Activated T-helper 9 cell treated with anti-CD3 and anti-CD28 coated beads, Interleukin-2, amount 50 U/mL, for 16 hours (primary cell): ENCODE measurements around the gene MT1B.
A peak's percentile ranks its signal among the peaks of the same experiment; 100 is the strongest.
"Not testable (repeated sequence)": the region's sequence is repeated elsewhere in the genome, so short reads cannot be mapped to it uniquely, and the experiment has no call there.

Experiments used
- DNase-seq: peaks from one replicate; pipeline ENCODE4 v3.0.0-alpha.2; 2020; ENCODE audit warnings: low read depth

MT1B gene

DNA sequence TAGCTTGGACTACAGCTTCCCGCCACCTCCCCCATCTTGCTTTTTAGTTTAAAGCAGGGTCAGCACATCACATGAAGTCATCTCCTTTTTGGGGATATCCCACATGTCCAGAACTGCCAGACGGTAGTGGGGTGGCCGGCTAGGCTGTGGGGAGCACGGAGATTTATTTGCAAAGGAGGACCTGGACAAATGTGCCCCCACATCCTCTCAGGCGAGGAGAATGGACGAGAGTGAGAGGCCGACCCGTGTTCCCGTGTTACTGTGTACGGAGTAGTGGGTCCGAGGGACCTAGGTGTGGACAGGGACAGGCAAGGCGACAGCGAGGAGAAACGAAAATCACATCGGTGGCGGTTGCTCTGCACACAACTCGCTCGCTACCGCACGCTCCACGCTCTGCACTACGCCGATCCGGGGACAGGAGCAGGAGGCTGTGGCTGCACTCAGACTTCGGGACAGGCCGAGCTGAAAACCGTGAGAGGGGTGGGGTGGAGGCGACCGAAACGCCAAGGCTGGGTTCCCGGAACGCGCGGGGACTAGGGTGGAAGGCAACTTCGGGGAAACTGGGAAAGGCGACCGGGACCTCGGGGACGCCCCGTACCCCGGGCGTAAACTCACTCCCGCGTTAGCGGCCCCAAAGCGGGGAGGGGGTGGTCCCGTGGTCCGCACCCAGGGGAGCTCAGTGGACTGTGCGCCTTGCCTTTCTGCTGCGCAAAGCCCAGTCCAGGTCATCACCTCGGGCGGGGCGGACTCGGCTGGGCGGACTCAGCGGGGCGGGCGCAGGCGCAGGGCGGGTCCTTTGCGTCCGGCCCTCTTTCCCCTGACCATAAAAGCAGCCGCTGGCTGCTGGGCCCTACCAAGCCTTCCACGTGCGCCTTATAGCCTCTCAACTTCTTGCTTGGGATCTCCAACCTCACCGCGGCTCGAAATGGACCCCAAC is 13.6 kb upstream of the MT1B start, which contains the start of gene MT1A:
MT1A (plus strand) TSS at position 853 of the 937 bp plus-strand sequence; CDS start at position 926, 73 bp downstream.
- no peak for DNase-seq

DNA sequence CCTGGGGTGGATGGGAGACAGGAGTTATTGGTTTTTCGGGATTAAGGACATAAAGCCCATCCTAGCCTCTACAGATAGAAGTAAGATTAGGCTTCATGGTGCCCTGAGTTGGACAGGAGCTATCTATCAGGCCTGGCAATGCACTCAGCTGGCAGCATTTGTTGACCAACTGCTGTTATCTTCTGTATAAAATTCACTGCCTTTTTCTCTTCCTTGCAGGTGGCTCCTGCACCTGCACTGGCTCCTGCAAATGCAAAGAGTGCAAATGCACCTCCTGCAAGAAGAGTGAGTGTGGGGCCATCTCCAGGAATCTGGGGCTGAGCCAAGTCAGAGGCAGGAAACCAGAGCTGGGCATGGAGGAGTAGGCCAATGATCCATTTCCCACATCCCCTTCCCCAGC is 12.6 kb upstream of the MT1B start:
- DNase-seq: no peak

DNA sequence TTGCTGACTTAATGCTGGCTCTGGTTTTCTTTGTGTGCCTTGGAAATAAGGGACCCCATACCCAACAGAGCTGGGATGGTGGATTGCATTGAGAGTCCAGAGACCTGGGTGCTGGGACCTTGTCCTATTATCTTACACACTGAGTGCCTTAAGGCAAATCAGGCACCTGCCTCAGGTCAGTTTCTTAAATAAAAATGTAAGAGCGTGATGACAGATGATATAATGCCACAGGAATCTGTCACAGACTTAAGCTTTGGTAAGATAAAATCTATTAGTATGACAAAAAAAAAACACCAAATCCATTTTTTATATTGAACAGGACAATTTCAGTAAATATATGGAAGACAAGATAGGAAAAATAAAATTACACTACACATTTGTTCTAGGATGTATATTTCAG is 11.6 kb upstream of the MT1B start:
- DNase-seq: no peak

DNA sequence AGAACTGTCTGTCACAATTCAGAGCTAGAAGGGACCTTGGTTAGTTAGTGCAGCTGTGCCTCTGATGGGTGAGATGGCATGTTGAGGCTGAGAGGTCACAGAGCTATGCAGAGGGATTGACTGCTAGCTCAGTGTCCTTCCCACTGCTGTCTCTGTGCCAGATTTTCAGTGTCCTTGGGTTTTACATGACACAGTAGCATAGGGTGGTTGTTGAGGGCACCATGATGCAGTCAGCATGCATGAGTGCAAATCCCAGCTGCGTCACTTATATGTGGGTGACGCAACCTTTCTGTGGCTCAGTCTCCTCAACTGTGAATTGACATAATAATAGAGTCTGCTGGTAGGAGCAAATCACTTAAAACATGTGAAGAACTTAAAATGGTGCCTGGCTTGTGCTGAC is 10.5 kb upstream of the MT1B start:
- no peak for DNase-seq

DNA sequence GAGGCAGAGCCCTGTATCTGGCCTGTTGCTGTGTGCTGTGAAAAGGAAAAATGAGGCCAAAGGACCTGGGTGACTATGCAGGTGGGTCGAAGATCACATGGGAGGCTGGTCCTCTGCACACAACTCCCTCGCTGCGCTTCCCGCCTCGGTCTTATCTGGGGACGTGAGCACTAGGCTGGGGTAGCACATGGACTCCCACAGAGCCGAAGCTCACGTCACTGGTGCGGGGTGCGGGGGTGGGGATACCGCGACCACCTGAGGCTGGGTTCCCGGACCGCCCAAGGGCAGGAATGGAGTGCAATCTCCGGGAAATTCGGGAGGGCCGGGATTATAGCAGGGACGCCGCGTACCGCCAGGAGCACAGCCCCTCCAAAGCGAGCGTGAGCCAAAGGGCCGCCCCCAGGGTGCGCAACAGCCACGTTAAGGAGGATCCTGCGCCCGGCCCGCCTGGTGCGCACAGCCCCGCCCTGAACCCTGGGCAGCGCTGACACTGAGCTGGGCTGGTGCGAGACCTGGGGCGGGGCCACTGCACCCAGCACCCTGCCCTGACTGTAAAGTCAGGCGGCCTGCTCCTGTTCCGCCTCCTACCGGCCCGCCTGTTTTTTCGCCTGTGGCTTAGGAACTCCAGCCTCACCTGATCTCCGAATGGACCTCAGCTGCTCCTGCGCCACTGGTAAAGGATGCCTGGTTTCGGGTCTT is 8.5 kb upstream of the MT1B start:
- DNase-seq: peak; percentile 67

DNA sequence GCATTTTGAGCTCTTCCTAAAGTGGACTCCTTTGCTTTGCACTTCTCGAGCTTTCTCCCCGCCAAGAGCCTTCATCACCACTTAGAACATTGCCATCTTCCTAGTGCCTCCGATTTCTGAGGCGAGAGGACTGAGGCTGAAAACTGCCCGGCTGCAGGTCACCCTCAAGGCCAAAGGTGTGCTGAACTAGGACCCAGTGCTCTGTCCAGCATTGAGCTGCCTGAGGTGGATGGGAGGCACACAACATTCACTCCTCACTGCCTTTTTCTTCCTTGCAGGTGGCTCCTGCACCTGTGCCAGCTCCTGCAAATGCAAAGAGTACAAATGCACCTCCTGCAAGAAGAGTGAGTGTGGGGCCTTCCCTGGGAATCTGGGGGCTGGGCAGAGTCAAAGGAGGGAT is 7.9 kb upstream of the MT1B start:
- no peak for DNase-seq

DNA sequence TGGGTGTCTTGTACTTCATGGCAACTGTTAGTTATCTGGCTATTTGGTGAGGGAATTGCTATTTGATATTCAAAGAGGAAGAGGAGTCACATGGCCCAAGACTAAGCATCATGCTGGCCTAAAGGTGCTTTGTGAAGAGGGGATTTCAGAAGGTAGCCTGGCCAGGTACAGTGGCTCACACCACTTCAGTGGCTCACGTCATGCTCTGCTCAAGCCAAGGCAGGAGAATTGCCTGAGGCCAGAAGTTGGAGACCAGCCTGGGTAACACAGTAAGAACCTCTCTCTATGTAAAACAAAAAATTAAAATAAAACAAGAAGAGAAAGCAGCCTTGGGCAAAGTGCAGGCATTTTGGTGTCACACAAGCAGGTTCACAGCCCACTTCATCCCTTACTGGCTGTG is 6.4 kb upstream of the MT1B start:
- no peak for DNase-seq

DNA sequence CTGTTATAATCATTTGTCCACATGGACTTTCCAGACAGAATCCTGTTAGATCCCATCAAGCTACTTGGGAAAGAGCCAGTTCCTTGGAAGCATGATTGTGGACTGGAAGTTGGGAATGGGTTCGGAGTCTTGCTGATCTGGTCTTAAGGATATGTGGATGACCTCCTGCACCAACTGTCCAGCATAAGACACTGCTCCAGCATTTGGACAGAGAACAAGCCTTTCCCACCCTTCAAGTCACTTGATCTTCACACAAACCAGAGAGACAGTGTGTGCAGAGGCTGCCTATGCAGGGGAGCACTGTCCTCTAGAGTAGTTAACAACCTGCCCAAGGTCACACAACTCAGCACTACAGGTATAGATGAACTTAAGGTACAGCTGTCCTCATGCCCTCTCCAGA is 5.8 kb upstream of the MT1B start:
- no peak for DNase-seq

DNA sequence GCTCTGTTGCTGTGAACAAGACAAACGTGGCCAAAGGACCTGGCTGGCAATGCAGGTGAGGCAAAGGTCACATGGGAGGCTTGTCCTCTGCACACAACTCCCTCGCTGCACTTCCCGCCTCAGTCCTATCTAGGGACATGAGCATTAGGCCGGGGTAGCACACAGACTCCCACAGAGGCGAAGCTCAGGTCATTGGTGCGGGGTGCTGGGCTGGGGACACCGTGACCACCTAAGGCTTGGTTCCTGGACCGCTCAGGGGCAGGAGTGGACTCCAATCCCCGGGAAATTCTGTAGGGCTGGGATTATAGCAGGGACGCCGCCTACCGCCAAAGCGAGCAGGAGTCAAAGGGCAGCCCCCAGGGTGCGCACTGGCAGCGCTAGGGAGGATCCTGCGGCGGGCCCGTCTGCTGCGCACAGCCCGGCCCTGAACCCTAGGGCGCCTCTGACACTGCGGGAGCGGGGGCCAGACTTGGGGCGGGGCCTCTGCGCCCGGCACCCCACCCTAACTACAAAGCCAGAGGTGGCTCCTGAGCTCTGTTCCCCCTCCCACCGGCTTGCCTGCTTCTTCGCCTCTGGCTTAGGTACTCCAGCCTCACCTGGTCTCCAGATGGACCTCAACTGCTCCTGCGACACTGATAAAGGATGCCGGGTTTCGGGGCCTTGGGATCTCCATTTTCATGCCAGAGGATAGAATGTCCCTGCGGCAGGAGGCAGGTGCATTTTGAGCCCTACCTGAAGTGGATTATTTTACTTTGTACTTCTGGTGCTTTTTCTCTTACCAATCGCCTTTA is 3.9 kb upstream of the MT1B start:
- no peak for DNase-seq

DNA sequence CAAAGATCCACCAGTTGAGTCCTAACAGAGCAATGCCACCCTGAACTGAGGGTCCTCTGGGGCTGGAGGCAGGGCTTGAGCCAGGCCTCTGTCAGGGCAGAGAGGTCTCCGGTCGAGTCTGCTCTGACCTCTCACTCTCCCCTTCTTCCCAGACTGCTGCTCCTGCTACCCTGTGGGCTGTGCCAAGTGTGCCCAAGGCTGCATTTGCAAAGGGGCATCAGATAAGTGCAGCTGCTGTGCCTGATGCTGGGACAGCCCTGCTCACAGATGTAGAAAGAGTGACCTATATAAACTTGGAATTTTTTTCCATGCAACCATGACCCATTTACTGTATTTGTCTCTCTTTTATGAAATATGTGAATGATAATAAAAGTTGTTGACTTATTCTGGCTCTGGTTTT is 2.4 kb upstream of the MT1B start:
- no peak for DNase-seq

DNA sequence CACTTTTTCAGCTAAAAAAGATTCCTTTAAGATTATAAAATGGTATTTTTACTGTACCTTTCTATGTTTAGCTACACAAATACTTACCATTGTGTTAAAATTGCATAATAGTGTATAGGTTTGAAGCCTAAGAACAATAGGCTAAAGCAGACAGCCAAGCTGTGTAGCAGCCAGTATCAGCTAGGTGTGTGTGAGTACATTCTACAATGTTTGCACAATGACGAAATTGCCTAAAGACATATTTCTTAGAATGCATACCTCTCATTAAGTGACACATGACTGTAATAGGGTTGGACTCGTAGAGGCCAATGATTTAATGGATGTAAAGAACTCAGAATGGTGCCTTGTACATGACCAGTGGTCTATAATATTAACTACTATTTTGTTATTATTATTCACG is 1.9 kb upstream of the MT1B start:
- DNase-seq: no peak

DNA sequence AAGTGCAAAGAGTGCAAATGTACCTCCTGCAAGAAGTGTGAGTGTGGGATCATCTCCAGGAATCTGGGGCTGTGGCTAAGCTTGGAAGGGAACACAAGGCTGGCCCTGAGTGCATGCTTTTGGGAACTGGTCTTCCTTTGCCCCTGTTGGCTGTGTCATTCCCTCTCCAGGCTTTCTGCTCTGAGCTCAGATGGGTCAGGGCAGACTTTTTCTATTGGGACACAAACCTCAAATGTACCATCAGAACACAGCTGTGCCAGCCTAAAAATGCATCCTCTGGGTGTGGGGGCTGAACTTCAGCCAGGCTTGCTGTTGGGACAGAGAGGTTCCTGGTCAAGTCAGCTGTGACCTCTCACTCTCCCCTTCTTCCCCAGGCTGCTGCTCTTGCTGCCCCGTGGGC is 914 bp downstream of the MT1B start:
- DNase-seq: no peak

DNA sequence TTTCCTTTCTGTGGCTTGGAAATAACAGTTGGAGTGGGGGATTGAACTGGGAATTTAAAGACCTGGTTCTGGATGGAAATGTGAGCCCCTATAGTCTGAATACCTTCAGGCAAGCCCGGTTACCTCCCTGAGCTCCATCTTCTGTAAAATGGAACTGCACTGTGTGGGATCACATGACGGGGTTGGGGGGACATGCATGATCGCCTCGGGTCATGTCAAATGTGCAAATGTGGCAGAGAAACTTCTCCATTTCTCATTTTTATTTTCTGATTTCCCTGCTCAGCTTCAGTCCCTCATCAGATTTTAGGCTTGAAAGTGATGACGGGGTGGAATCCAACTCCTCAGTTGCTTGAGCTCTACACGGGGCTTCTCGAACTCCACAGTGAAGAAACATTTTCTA is 1.5 kb downstream of the MT1B start:
- DNase-seq: no peak

DNA sequence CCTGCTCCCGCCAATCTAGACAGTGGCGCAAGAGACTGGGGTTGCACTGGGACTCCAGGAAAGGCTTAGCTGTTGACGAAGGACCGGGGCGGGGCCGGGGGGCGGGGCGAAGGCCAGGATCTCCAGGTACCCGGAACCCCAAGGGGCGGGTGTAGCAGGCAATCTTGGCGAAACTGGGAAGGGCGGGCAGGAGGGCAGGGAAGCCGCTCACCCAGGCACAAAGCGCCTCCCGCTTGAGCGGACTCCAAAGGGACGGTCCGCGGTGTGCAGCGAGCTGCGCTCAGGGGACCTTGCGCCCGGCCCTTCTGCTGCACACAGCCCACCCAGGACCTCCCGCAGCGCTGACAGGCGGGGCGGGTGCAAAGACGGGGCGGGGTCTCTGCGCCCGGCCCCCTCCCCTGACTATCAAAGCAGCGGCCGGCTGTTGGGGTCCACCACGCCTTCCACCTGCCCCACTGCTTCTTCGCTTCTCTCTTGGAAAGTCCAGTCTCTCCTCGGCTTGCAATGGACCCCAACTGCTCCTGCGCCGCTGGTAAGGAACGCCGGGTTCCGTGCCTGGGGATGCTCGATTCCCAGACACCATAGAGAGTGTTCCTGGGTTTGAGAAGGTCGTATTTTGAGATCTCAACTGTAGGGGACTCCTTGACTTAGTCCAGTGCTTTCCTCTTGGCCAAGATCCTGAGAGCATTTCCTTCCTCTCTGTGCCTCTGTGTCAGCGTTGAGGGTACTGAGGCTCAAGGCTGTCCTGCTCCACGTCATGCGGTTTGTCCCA is 6.1 kb downstream of the MT1B start, which contains the start of gene MT1F:
MT1F (plus strand) TSS at position 405 of the 772 bp plus-strand sequence; CDS start at position 505, 100 bp downstream.
- DNase-seq: peak; percentile 50

DNA sequence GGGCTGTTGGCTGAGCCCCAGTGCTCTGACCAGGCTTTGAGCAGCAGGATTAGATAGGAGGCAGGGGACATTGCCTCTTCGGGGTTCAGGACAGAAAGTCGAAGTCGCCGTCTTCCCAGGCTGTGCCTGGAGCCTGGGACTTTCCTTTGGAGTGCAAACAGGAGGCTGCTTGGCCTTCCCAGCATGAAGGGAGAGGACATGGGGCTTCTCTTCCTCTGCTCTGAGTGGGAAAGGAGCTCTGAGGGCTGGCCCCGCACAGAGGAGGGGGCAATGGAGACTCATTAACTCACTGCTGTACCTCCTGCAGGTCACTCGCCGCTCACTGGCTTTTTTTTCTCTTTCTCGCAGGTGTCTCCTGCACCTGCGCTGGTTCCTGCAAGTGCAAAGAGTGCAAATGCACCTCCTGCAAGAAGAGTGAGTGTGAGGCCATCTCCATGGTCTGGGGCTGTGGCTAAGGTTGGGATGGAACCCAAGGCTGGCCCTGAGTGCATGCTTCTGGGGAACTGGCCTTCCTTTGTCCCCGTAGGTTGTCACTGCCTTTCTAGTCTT is 6.7 kb downstream of the MT1B start:
- no peak for DNase-seq

DNA sequence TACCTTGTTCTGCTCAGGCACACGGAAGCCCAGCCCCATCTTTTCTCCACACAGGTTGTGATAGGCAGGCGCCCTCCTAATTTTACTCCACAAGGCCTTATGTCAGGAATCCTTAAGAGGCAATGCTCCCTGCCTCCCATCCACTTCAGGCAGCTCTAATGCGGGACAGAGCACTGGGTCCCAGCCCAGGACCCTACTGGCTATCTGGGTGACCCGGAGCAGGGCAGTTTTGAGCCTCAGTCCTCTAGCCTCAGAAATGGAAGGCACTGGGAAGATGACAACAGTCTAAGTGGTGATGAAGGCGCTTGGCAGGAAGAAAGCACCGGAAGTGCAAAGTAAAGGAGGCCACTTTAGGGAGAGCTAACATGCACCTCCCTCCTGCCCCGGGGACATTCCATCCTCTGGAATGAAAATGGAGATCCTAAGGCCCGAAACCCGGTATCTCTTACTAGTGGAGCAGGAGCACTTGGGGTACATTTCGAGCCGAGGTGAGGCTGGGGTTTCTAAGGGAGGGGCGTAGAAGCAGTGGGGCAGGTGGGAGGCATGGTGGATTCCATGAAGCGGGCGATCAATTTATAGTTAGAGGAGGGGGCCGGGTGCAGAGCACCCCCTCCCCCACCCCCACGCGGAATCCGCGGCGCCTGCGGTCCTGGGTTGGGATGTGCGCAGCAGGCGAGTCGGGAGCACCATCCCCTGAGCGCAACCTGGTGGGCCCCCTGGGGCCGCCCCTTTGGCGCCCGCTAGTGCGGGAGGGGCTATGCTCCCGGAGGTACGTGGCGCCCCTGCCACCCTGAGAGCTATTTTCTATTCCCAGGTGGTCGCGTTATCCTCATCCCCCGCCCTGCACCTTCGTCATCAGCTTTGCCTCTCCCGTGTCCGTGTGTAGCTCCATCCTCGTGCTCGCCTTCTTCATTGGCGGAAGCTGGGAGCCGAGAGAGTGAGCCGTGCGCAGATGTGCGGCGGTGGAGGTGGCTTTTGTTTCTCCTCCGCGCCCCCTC is 11.0 kb downstream of the MT1B start:
- no peak for DNase-seq

DNA sequence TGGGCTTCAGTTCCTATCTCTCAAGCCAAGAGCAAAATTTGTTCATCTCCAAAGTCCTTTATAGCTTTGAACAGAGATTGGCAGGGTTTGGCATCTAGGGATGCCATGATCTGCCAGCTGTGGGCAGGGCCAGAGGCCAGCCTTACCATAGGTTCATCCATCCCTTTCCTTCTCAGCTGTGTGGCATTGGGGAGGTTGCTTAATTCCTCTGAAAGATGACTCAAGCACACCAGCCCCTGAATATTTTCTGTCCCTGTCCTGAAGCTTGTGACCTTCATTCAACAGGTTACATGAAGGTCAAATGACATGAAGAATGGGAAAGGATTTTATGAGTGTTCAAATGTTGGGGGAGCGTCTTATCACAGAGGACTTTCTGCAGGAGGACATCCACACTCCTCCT is 12.8 kb downstream of the MT1B start:
- no peak for DNase-seq

DNA sequence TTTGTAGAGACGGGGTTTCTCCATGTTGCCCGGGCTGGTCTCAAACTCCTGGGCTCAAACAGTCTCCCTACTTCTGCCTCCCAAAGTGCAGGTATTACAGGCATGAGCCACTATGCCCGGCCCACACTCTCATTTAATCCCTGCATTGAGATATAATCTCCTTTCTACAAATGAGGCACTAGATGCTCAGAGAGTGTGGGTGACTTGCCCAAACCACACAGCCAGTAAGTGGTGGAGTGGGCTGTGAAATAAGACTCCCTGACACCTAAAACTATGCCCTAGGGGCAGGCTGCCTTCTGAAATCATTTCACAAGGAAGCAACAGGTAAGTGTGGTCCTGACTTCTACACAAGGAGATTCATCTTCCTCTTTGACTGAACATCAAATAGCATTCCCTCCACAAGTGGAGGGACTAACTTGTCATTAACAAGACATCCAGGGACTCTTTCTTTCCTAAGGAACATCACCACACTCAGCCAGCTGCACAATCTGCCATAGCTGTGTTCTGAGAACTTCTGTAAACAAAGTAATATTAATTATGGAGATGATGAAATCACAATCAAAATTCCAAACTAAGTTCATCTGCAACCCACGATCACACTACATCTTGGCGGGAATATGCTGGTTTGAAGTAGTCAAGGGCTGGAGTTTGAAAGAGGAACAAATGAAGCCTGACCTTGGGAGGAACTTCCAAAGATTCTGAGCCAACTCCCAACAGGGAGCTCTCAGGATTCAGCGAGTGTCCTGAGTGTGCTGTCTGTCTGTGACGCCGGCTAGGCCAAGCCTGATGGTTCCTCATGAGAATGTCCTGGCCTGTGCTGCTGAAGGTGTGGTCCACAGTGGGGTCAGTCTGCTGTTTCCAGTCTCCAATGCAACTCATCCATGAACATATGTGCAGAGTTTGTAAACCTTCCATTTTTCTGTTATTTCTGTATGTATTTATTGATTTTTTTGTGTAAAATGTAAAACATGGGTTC is 13.9 kb downstream of the MT1B start:
- DNase-seq: not testable (repeated sequence)
